Measurements from ENCODE around the gene GTF2H4. TPM values are rescaled to one million over a fixed set of nuclear protein-coding genes. Genes with fewer than 3 reads are reported as not detected.

The GTF2H4 gene
- total RNA-seq, 6 donors from 2014 or later, result 10.1 to 47.6 (median 27.6) TPM

GRCh38 chr6:30887901-30888815 lies 19.8 kb upstream of the GTF2H4 start:
- WGBS, 2 donors, result 65 to 70% methylated on average over 6 of the region's 6 CpGs
- peaks cover 19 to 33% (median 27%) of the 10 kb centered on the region in 4 donors for H3K4me1 ChIP-seq
- no peak for DNase-seq

GRCh38 chr6:30888816-30889495 lies 19.1 kb upstream of the GTF2H4 start:
- peak in 1 of 2 donors; percentile 71 for DNase-seq

More at GRCh38 chr6:30887901-30888815, 19.8 kb upstream of the GTF2H4 start:
- Histone ChIP-seq H3K36me3 (peaks cover 3 to 35% (median 25%) of the 10 kb centered on the region in 4 donors), H3K9me3 (no peaks in the 10 kb centered on the region), H3K4me3 (no peak overlapping the region), H3K27me3 (no peaks in the 10 kb centered on the region), H3K27ac (no peak overlapping the region)
- no peak for ATAC-seq (ENCODE audit: low FRiP score in 2 of 2)
- TF ChIP-seq EP300 (IDR thresholded peaks at IDR 0.05), result no peak
- no peak for TF ChIP-seq POLR2AphosphoS5 (IDR thresholded peaks at IDR 0.05)
- no peak for TF ChIP-seq POLR2A (IDR thresholded peaks at IDR 0.05)
- TF ChIP-seq CTCF (IDR thresholded peaks at IDR 0.05), result no peak

GRCh38 chr6:30889496-30889885 lies 18.5 kb upstream of the GTF2H4 start:
- H3K9me3 ChIP-seq, result no peaks in the 10 kb centered on the region
- H3K36me3 ChIP-seq, result peaks cover 3 to 46% (median 34%) of the 10 kb centered on the region in 4 donors
- H3K27me3 ChIP-seq, result no peaks in the 10 kb centered on the region
- no peak overlapping the region for H3K27ac ChIP-seq
- H3K4me1 ChIP-seq, result peaks cover 16 to 26% (median 23%) of the 10 kb centered on the region in 4 donors
- no peak for ATAC-seq (ENCODE audit: low FRiP score in 2 of 2)
- 78 to 82% methylated on average over 4 of the region's 4 CpGs for WGBS, 2 donors
- no peak overlapping the region for H3K4me3 ChIP-seq
- no peak for DNase-seq
- no peak for TF ChIP-seq POLR2A (IDR thresholded peaks at IDR 0.05)
- TF ChIP-seq EP300 (IDR thresholded peaks at IDR 0.05), result no peak
- TF ChIP-seq POLR2AphosphoS5 (IDR thresholded peaks at IDR 0.05), result no peak
- no peak for TF ChIP-seq CTCF (IDR thresholded peaks at IDR 0.05)

More at GRCh38 chr6:30888816-30889495, 19.1 kb upstream of the GTF2H4 start:
- WGBS, 2 donors, result 88 to 93% methylated on average over 12 to 18 of the region's 18 CpGs
- no peak for TF ChIP-seq POLR2AphosphoS5 (IDR thresholded peaks at IDR 0.05)
- TF ChIP-seq EP300 (IDR thresholded peaks at IDR 0.05), result no peak
- TF ChIP-seq CTCF (IDR thresholded peaks at IDR 0.05), result no peak
- no peak for TF ChIP-seq POLR2A (IDR thresholded peaks at IDR 0.05)
- ATAC-seq (ENCODE audit: low FRiP score in 2 of 2), result no peak
- Histone ChIP-seq H3K9me3 (no peaks in the 10 kb centered on the region), H3K36me3 (peaks cover 3 to 41% (median 32%) of the 10 kb centered on the region in 4 donors), H3K4me1 (peaks cover 16 to 27% (median 23%) of the 10 kb centered on the region in 4 donors), H3K4me3 (no peak overlapping the region), H3K27ac (no peak overlapping the region), H3K27me3 (no peaks in the 10 kb centered on the region)

GRCh38 chr6:30889921-30890645 lies 17.9 kb upstream of the GTF2H4 start:
- Histone ChIP-seq H3K27ac (no peak overlapping the region), H3K9me3 (no peaks in the 10 kb centered on the region), H3K4me3 (no peak overlapping the region), H3K36me3 (peaks cover 3 to 52% (median 37%) of the 10 kb centered on the region in 4 donors), H3K4me1 (peaks cover 10 to 20% (median 19%) of the 10 kb centered on the region in 4 donors), H3K27me3 (no peaks in the 10 kb centered on the region)
- 83 to 89% methylated on average over 14 of the region's 14 CpGs for WGBS, 2 donors
- no peak for ATAC-seq (ENCODE audit: low FRiP score in 2 of 2)
- DNase-seq, result no peak
- TF ChIP-seq POLR2AphosphoS5 (IDR thresholded peaks at IDR 0.05) (no peak), POLR2A (IDR thresholded peaks at IDR 0.05) (no peak), CTCF (IDR thresholded peaks at IDR 0.05) (no peak), EP300 (IDR thresholded peaks at IDR 0.05) (no peak)
